Kidney epithelial cell (primary cell): ENCODE data around the gene CD300A. TPM values are rescaled to one million over a fixed set of nuclear protein-coding genes. Genes with fewer than 3 reads are reported as not detected.

Experiments
- DNase-seq: peaks from one replicate; pipeline ENCODE4 v3.0.0-alpha.2; 2010; ENCODE audit warnings: low read depth
- H3K27me3 ChIP-seq: 2 replicates; pipeline ENCODE4 v1.6.0; 2011; ENCODE audit warnings: low read length; ENCODE audit not compliant: control insufficient read depth, insufficient read depth
- H3K36me3 ChIP-seq: 2 replicates; pipeline ENCODE4 v1.5.1; 2011; ENCODE audit warnings: low read length; ENCODE audit not compliant: control insufficient read depth, insufficient read depth
- H3K4me3 ChIP-seq: 2 replicates; pipeline ENCODE4 v1.5.1; 2011; ENCODE audit warnings: low read depth, mild to moderate bottlenecking, control low read depth, low read length
- total RNA-seq: library from RNA; depleted of rRNA; stranded (reverse); fragments of >200 nt; gene quantifications from 2 replicates; pipeline ENCODE4 v1.2.3, GENCODE V29; 2015
- TF ChIP-seq, protein P1 (sequence below): IDR thresholded peaks from 2 replicates; pipeline ENCODE4 v1.5.1; 2011; ENCODE audit warnings: mild to moderate bottlenecking, moderate library complexity, low read length, control low read depth, inconsistent platforms; ENCODE audit not compliant: insufficient read depth, poor library complexity, severe bottlenecking

Gene CD300A
- total RNA-seq, 1 donor from 2014 or later, result not detected

DNA sequence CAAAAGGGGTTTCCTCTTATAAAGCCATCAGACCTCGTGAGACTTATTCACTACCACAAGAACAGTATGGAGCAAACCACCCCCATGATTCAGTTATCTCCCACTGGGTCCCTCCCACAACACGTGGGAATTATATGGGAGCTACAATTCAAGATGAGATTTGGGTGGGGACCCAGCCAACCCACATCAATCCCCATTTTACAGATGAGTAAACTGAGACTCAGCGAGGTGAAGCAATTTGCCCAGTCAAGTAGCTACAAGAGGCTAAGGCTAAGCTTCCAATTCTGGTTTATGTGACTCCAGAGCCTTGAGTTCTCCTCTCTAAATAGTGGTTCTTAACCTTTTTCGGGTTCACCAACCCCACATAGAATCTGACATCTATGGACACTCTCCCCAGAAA is 8.8 kb downstream of the CD300A start:
- H3K4me3 ChIP-seq, result no peak overlapping the region
- TF ChIP-seq, protein P1, sequence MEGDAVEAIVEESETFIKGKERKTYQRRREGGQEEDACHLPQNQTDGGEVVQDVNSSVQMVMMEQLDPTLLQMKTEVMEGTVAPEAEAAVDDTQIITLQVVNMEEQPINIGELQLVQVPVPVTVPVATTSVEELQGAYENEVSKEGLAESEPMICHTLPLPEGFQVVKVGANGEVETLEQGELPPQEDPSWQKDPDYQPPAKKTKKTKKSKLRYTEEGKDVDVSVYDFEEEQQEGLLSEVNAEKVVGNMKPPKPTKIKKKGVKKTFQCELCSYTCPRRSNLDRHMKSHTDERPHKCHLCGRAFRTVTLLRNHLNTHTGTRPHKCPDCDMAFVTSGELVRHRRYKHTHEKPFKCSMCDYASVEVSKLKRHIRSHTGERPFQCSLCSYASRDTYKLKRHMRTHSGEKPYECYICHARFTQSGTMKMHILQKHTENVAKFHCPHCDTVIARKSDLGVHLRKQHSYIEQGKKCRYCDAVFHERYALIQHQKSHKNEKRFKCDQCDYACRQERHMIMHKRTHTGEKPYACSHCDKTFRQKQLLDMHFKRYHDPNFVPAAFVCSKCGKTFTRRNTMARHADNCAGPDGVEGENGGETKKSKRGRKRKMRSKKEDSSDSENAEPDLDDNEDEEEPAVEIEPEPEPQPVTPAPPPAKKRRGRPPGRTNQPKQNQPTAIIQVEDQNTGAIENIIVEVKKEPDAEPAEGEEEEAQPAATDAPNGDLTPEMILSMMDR, result no peak
- no peak for DNase-seq

DNA sequence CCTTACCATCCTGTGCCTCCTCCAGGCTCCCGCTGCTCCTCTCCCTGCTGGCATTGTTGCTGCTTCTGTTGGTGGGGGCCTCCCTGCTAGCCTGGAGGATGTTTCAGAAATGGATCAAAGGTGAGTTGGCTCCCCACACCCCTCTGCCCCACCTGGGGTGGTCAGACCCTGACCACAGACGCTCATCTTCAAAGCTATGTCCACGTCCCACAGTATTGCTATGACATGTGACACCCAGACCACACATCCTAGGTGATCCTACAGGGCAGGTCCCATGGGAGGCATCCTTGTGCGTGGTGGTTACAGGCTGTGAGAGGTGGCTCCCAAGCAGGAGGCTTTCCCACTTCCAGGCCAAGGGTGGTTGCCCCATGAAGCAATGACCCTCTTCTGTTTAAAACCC is 11.0 kb downstream of the CD300A start:
- no peak overlapping the region for H3K4me3 ChIP-seq
- no peaks in the 10 kb centered on the region for H3K36me3 ChIP-seq
- H3K27me3 ChIP-seq, result peaks cover 2% of the 10 kb centered on the region
- TF ChIP-seq, protein P1, result no peak
- no peak for DNase-seq

More for the DNA sequence above, 8.8 kb downstream of the CD300A start:
- Histone ChIP-seq H3K36me3 (no peaks in the 10 kb centered on the region), H3K27me3 (peaks cover 2% of the 10 kb centered on the region)

DNA sequence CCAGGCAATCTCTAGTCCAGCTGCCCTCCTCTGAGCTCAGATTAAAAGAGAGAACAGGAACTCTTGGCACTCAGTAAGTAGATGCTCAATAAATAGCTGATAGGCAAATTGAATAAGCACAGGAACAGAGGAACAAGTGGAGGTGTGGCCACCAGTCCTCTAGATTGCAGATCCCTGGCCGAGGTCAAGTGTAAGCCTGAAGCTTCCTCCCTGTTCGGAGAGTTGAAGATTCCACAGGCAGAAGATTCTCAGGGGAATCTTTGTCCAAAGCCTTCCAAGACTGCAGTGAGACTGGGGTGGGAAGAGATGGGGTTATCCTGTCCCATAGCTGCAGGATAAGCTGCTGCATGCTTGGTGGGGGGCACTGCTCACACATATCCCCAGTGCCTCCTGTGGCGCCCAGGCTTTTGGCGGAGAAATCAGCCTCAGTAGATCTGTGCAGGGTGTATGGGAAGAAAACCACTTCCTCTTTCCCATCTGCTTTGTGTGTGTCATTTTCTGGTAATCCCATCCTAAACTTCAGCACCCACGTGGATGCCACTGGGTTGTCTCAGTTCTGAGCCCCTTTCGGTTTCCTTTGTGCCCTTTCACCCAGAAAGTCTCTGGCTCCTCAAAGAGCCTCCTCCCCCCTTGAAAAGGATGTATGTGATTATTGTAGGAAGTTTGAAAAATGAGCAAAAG is 12.1 kb downstream of the CD300A start:
- Histone ChIP-seq H3K27me3 (peaks cover 2% of the 10 kb centered on the region), H3K4me3 (no peak overlapping the region), H3K36me3 (no peaks in the 10 kb centered on the region)
- TF ChIP-seq, protein P1, result no peak
- DNase-seq, result no peak

DNA sequence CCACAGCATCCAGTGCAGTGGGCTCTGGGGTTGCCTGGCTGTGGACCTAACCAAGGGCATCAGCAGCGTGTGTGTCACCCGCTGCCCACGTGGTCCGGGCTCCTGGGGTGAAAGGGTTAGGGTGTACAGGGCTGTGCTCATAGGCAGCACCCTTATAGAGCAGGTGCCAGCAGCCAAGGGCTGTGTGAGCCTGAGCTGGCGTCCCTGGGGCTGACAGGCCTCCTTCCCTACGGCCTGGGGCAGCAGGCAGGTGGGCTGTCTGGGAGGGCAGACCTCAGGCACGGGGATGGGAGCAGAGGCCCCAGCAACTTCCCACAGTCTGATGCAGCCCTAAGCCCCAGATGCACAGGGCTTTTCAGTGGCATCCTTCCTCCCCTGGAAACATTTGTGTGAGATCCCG is 13.9 kb downstream of the CD300A start:
- H3K4me3 ChIP-seq, result no peak overlapping the region
- DNase-seq, result no peak
- TF ChIP-seq, protein P1, result no peak
- H3K27me3 ChIP-seq, result peaks cover 3% of the 10 kb centered on the region
- H3K36me3 ChIP-seq, result no peaks in the 10 kb centered on the region

DNA sequence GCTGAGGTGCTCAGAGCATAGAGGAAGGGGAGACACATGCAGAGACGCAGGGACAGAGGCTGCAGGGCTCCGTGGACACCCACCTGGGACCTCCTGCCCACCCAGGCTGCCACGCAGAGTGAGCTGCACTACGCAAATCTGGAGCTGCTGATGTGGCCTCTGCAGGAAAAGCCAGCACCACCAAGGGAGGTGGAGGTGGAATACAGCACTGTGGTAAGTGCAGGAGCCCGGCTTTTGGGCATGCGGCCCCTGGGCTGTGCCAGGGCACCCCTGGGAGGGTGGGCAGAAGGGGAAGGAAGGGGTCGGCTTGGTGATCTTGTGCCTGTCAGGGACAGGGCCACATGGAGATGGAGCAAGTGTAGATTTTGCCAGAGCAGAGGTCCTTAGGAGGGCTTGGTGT is 15.2 kb downstream of the CD300A start:
- H3K27me3 ChIP-seq, result peaks cover 3% of the 10 kb centered on the region
- TF ChIP-seq, protein P1, result no peak
- H3K36me3 ChIP-seq, result no peaks in the 10 kb centered on the region
- no peak for DNase-seq
- no peak overlapping the region for H3K4me3 ChIP-seq

DNA sequence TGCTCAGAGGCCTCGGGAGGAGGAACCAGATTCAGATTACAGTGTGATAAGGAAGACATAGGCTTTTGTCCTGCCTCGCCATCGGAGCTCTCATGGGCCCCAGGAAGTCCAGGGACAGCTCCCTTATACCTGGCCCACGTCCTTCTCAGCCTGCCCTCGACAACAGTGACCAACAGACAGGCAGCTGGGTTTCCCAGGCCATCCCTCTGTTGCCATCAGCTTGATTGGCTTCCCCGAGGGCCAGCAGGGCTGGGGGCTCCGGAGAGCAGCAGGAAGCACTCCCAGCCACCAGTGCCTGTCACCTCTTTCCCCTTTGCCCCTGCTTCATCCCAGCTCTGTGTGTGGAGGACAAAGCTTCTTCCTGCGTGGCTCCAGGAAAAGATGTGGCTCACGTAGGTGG is 17.6 kb downstream of the CD300A start:
- no peak for DNase-seq
- H3K4me3 ChIP-seq, result no peak overlapping the region
- no peaks in the 10 kb centered on the region for H3K36me3 ChIP-seq
- TF ChIP-seq, protein P1, result no peak
- H3K27me3 ChIP-seq, result peaks cover 3% of the 10 kb centered on the region
